ENCODE measurements around the gene MLLT10. TPM values are rescaled to one million over a fixed set of nuclear protein-coding genes. Genes with fewer than 3 reads are reported as not detected.

MLLT10 gene
- total RNA-seq, 1 donor = 36.1 TPM

DNA sequence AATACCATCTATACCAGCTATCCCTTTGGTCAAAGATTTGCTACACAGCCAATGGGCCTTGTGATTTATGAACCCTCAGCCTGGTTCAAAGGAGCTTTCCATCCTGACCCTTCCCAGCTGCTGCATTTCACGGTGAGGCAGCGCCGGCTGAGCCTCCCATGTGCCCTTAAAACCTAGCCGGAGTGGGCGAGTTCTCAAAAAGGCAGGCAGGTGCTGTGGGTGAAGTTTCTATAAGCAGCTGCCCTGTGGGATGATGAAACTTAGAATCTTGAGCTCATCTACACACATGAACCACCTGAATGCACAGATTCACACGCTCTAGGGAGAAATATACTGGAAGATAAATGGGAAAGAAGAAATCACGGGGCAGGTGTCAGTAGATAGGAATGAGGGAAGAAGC, 224.7 kb downstream of the MLLT10 start:
- H3K4me3 ChIP-seq (ENCODE audit: low read depth, low read length) = no peak overlapping the region
- DNase-seq (ENCODE audit: low read depth) = no peak
- TF ChIP-seq, protein P1, sequence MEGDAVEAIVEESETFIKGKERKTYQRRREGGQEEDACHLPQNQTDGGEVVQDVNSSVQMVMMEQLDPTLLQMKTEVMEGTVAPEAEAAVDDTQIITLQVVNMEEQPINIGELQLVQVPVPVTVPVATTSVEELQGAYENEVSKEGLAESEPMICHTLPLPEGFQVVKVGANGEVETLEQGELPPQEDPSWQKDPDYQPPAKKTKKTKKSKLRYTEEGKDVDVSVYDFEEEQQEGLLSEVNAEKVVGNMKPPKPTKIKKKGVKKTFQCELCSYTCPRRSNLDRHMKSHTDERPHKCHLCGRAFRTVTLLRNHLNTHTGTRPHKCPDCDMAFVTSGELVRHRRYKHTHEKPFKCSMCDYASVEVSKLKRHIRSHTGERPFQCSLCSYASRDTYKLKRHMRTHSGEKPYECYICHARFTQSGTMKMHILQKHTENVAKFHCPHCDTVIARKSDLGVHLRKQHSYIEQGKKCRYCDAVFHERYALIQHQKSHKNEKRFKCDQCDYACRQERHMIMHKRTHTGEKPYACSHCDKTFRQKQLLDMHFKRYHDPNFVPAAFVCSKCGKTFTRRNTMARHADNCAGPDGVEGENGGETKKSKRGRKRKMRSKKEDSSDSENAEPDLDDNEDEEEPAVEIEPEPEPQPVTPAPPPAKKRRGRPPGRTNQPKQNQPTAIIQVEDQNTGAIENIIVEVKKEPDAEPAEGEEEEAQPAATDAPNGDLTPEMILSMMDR (IDR thresholded peaks at IDR 0.05; ENCODE audit: insufficient read depth, low read length) = no peak

DNA sequence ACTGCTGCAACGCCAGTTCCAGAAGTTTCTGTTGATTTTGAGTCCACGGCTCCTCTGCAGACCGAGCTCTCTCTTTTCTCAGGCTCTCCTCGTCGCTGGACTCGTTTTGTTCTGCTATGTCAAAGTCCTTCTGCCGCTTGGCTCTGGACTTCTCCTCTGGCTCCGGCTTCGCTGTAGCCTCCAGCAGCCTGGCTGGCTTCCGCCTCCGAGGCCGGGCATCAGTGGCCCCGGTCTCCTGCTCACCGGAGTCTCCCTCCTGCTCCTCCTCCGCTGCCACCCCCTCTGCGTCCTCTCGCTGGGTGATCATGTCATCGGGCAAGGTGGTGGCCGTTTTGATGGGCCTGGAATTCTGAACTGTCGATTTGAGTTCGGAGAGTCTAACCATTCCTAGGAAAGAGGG, 225.2 kb downstream of the MLLT10 start:
- no peak overlapping the region for H3K4me3 ChIP-seq (ENCODE audit: low read depth, low read length)
- TF ChIP-seq, protein P1 (IDR thresholded peaks at IDR 0.05; ENCODE audit: insufficient read depth, low read length) = no peak
- no peak for DNase-seq (ENCODE audit: low read depth)

DNA sequence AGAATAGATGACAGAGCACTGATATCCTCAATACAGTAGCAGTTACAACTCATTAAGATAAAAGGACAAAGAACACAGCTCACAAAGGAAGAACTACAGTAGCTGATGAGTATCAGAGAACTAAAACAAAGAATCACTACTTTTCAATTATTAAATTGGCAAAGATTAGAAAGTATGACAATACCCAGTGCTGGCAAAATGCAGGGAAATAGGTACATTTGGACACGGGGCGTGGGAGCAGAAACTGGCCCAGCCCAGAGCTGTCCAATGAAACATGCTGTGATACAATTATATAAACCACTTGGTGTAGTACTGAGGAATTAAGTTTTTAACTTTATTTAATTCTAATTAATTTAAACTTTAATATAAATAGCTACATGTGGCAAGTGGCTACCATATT, 226.3 kb downstream of the MLLT10 start:
- DNase-seq (ENCODE audit: low read depth) = no peak
- TF ChIP-seq, protein P1 (IDR thresholded peaks at IDR 0.05; ENCODE audit: insufficient read depth, low read length) = no peak
- no peak overlapping the region for H3K4me3 ChIP-seq (ENCODE audit: low read depth, low read length)

DNA sequence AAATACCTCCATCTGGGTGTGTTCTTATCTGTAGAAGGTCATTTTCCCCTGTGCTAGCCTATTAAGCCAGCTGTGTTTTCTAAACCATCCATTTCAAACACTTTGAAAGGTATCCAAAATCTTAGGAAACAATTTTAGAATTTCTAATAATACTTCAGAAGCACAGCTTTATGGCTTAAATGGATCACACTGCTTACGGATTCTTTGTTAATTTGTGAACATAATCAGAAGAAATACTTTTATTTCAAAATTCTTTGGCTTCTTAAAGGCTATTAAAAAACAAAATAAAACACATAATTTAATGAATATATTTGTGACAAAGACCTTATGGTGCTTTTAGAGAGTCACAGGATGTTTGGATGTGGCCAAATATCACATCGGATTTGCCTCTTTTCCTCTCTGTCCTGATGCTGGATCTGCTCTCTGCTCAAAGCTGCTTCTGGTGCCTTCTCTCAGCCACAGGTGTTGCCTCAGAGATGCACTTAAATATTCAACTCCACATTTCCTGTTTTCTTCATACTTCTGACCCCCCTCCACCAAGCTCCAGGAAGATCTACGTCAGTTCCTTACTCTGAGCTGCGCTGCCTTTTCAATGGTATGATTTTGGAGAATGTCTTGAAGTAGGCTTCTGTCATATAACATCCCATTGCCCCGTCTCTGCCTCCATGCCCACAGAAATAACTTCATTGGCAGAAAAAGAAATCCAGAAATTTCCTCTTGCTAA, 230.6 kb downstream of the MLLT10 start:
- H3K4me3 ChIP-seq (ENCODE audit: low read depth, low read length) = no peak overlapping the region
- TF ChIP-seq, protein P1 (IDR thresholded peaks at IDR 0.05; ENCODE audit: insufficient read depth, low read length) = no peak
- no peak for DNase-seq (ENCODE audit: low read depth)

DNA sequence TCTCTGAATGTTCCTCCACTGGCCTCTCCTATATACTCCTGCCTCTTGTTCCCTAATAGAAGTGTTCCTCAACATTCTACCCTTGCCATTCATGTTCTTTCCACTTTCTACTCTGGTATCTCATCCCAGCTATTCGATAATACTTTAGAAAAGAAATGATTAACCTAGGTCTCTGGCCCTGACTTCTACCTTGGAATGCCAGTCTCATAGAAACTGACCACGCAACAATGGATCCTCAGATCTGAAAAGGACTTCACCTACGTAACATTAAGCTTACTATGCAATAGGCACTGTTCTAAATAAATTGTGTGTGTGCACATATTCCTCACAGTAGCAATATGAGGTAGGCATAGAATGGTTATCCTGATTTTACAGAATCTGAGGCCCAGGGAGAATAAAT, 235.0 kb downstream of the MLLT10 start:
- no peak overlapping the region for H3K4me3 ChIP-seq (ENCODE audit: low read depth, low read length)
- TF ChIP-seq, protein P1 (IDR thresholded peaks at IDR 0.05; ENCODE audit: insufficient read depth, low read length) = no peak
- DNase-seq (ENCODE audit: low read depth) = no peak

DNA sequence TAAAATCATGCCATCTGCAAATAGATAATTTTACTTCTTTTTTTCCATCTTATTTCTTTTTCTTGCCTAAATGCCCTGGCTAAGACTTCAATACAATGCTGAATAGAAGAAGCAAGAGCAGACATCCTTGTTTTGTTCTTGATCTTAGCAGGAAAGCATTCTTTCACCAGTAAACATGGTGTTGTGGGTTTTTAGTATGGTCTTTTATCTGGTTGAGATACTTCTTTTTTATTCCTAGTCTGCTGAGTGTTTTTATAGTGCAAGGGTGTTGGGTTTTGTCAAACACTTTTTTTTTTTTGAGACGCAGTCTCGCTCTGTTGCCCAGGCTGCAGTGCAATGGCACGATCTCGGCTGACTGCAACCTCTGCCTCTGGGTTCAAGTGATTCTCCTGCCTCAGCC, 237.2 kb downstream of the MLLT10 start:
- no peak overlapping the region for H3K4me3 ChIP-seq (ENCODE audit: low read depth, low read length)
- TF ChIP-seq, protein P1 (IDR thresholded peaks at IDR 0.05; ENCODE audit: insufficient read depth, low read length) = no peak
- DNase-seq (ENCODE audit: low read depth) = no peak

DNA sequence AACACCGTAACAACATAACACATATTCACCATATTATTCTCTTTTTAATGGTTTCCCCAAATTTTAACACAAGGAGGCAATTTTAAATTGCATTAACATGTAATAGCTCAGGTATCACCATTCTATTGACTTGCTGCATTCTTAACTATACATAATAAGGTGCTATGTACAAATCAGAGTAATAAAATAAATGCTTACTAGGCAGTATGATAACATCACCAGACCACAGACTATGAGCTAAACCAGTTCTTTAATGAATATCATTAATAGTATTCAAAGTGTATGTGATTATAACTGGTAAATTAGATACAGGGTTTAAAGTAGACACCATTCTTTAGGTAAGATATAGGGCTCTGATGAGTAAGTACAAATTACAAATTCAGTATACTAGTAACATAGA, 242.9 kb downstream of the MLLT10 start:
- no peak overlapping the region for H3K4me3 ChIP-seq (ENCODE audit: low read depth, low read length)
- no peak for DNase-seq (ENCODE audit: low read depth)
- TF ChIP-seq, protein P1 (IDR thresholded peaks at IDR 0.05; ENCODE audit: insufficient read depth, low read length) = no peak
